CD4-positive, alpha-beta T cell treated with Interleukin-4 for 4 hours (primary cell): ENCODE results near the gene ZNF35.
"Not testable (repeated sequence)": the region's sequence is repeated elsewhere in the genome, so short reads cannot be mapped to it uniquely, and the experiment has no call there.

Experiments
- DNase-seq: peaks from one replicate; pipeline ENCODE4 v3.0.0-alpha.2; 2020

Gene ZNF35

DNA sequence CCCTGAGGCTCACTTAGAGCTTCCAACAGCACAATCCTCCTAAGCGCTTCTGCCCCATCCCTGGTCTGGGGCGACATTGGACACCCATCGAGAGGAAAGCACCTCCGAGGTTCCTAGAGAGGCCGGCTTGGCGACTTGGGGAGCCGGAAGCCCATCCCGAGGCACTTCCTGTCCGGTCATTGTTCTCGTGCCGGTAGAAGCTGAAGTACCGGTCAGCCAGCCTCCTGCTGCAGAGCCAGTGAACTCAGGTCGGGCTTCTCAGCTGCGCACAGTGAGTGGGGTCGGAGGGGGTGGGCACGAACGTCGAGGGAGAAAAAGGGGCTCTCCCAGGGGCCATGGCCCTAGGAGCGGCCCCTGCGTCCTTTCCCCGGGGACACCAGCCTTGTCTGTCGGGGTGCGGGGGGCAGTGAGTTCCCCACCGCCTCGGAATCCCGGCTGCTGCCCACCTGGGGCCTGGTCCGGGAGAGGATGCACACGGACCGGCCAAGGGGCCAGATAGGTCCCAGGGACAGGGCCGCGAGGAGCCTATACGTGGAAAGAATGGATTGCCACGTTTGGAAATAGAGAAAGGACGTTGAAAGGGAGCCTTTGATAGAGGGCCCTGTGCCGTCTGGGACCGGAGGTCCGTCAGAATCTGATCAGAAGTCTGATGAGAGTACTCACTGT lies at the start of gene ZNF35:
Gene ZNF35 (plus strand): TSS at position 169 of the 666 bp plus-strand sequence. CDS start 2,336 bp downstream, outside the sequence.
- DNase-seq, result peak; percentile 26

DNA sequence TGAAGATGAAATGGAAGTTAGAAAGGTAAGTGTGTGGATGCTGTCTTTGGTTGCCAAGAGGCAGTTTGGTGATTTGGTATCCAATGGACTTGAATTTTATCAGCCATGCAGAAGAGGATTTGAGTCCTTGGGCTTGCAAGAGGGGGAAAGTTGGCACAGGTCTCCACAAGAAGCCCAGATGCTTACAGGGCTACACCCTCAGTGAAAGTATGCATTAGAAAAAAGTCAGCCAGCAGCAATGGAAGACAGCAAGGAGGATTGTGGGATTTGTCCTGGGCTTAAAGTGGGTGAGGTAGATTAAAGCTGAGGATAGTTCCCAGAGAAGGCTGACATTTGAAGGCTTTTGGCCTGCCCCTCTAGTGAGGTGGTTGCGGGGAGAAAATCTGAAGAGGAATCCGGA lies 46.8 kb upstream of the ZNF35 start:
- DNase-seq, result no peak

DNA sequence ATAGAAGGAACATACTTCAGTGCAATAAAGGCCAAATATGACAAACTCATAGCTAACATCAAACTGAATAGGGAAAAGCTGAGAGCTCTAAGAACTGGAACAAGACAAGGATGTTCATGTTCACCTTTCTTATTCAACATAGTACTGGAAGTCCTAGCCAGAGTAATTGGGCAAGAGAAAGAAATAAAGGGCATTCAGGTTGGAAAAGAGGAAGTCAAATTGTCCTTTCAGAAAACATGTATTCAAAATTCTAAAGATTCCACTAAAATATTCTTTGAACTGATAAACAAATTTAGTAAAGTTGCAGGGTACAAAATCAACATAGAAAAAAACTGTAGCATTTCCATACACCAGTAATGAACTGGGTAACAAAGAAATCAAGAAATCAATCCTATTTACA lies 35.9 kb upstream of the ZNF35 start:
- DNase-seq, result no peak

DNA sequence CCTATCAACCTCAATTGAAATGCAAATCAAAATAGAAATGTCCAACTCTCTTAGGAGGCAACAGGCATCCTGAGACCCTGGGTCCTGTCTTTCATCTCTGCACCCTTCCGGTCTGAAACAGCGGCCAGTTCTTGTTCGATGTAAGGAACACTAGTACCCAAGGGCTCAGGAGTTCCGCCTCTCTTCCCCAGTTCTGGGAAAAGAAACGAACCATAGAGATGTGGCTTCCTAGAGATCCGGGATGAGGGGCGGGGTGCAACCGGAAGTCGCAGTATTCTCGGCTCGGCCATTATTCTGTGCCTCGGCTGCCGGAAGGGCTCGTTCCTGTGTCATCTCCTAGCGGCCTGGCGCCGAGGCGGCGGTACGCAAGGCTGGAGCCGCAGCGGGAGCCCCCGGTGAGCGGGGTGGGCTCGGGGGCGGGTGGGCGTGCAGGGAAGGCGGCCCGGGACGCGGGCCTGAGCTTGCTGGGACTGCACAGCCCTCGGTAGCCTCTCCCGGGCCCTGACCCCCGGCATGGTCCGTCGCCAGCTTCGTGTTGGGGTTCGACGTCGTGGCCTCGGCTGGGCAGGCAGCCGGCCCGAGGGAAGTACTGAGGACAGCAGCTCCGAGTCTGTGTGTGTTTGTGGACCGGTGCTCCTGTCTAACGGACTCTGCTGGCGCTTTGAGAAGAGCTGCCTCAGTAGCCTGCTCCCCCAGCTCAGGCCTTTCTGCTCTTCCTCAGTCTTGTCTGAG lies 23.6 kb upstream of the ZNF35 start, which contains the start of gene ZNF197:
Gene ZNF197 (plus strand): TSS at position 288 of the 732 bp plus-strand sequence. CDS start 4,119 bp downstream, outside the sequence.
- DNase-seq, result peak; percentile 61

DNA sequence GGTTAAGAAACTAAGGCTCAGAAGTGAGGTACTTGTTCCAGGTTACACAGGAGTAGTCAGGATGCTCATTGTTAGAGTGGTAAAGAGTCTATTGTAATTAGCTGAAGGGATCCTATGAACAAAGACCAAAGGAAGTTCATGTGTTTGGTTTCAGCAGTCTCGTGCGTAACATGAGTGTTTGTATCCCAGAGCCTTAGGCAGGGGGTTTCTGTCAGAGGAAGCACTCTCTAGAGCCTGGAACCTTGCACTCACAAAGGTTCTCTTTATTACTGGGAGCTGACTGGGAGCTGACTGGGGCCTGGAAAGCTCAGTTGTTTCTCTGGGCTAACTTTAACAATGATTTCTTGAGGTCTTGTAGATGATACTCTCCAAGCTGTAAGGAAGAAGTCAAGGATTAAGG lies 19.8 kb upstream of the ZNF35 start:
- DNase-seq, result no peak

DNA sequence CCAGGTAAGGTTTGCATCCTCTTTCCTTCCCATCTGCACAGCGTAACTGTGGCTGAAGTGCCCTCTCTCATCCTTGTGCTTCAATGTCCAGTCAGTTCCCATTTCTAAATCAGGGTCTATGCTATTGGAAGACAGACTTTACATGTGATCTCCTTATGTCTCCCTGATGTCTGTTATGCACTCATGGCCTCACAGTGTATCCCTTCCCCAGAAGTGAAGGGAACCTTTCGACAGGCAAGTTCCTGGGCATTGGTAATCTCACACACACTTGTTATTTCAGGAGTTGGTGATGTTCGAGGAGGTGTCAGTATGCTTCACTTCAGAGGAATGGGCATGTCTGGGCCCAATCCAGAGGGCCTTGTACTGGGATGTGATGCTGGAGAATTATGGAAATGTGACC lies 16.3 kb upstream of the ZNF35 start:
- no peak for DNase-seq

DNA sequence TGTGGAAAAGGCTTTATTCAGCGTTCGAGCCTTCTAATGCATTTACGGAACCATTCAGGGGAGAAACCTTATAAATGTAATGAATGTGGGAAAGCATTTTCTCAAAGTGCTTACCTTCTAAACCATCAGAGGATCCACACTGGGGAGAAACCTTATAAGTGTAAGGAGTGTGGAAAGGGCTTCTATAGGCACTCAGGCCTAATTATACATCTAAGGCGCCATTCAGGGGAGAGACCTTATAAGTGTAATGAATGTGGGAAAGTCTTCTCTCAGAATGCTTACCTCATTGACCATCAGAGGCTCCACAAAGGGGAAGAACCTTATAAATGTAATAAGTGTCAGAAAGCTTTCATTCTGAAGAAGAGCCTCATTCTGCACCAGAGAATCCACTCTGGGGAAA lies 6.2 kb upstream of the ZNF35 start:
- DNase-seq, result no peak

DNA sequence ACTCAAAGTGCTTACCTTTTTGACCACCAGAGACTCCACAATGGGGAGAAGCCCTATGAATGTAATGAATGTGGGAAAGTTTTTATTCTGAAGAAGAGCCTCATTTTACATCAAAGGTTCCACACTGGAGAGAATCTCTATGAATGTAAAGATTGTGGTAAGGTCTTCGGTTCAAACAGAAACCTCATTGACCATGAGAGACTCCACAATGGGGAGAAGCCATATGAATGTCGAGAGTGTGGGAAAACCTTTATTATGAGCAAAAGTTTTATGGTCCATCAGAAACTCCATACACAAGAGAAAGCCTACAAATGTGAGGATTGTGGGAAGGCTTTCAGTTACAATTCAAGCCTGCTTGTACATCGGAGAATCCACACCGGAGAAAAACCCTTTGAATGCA lies 5.5 kb upstream of the ZNF35 start:
- no peak for DNase-seq

DNA sequence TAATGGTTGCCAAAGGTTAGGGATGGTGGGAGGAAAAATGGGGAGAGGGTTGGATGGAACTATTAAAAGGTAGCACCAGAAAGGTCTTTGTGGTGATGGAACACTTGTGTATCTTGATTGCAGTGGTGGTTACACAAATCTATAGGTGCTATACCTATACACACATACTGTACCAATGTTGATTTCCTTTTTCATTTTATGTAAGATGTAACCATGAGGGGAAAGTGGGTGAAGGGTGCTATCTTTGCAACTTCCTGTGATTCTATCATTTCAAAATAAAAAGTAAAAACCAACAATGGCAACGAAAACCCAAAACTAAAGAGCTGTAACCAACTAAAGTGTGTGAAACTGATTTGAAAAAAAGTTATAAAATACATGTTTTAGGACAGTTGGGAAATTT lies 761 bp upstream of the ZNF35 start:
- no peak for DNase-seq

DNA sequence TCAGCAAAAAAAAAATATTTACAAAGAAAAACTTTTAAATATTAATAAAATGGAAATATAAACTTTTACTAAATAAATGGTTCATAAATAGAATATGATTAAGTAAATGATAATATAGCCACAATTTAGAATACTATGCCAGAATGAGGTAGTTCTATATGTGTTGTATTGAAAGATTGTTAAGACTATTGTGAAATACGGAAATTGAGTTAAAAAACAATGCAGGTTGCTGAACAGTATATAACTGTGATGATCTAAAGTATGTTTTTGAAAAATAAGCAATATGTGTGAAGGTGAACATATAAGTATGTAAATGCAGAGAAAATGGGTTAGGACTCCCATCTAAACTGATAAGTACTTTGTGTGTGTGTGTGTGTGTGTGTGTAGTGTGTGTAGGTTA lies 1.2 kb downstream of the ZNF35 start:
- DNase-seq, result no peak

DNA sequence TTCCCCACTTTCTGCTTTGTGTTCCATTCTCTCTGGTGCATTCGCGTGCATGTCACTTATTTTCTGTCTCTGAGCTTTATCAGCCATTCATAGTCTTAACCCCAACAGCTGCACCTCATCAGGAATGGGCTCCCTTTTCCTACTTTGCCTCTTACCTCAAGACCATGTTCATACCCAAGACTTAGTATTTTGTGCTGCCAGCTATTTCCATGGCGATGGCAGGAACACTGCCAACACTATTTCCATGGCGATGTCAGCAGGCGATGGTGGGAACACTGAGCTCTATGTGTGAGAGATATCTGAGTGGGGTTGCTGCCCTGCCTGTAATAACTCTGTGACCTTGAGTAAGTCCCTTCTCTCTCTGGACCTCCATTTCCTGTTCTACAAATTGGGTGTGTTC lies 5.5 kb downstream of the ZNF35 start:
- no peak for DNase-seq

DNA sequence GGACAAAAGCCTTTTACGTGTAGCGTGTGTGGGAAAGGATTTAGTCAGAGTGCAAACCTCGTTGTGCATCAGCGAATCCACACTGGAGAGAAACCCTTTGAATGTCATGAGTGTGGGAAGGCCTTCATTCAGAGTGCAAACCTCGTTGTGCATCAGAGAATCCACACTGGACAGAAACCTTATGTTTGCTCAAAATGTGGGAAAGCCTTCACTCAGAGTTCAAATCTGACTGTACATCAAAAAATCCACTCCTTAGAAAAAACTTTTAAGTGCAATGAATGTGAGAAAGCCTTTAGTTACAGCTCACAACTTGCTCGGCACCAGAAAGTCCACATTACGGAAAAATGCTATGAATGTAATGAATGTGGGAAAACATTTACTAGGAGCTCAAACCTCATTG lies 10.5 kb downstream of the ZNF35 start:
- no peak for DNase-seq

DNA sequence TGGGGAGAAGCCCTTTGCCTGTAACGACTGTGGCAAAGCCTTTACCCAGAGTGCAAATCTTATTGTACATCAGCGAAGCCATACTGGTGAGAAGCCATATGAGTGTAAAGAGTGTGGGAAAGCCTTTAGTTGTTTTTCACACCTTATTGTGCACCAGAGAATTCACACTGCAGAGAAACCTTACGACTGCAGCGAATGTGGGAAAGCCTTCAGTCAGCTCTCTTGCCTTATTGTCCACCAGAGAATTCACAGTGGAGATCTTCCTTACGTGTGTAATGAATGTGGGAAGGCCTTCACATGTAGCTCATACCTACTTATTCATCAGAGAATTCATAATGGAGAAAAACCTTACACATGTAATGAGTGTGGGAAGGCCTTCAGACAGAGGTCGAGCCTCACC lies 10.9 kb downstream of the ZNF35 start:
- no peak for DNase-seq

DNA sequence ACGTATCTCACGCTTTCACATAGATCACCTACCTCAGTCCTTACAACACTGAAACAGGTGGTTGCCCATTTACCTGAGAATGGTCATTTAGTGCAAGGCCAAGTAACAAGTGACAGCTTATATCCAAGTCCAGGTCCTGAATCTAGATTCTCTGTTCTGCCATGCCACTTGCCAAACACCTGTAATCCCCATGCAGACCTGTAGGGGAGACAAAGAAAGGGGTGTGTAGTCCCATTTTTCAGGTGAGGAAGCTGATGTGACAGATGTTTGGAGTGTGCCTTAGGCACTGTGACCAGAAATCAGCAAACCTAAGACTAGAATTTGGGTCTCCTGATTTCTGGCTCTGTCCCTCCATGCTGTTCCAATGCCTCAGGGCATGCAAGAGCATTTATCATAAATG lies 12.7 kb downstream of the ZNF35 start:
- no peak for DNase-seq

DNA sequence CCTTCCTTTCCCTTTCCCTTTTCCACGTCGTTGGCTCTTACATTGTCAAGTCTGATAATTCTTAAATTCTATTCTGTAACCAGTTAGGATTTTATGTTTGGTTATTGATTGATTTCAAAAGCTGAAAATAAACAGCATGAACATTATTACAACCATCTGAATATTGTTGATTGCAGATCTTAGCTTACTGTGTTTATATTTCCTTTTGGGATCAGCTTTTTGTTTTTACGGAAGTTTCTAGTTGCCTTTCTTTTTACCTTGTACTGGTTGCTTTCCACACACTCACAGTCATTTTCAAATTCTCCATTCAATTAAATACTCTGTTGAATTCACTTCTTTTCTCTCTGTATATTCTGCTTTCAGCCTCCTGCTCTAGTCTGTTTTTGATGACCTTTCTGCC lies 16.6 kb downstream of the ZNF35 start:
- DNase-seq, result no peak

DNA sequence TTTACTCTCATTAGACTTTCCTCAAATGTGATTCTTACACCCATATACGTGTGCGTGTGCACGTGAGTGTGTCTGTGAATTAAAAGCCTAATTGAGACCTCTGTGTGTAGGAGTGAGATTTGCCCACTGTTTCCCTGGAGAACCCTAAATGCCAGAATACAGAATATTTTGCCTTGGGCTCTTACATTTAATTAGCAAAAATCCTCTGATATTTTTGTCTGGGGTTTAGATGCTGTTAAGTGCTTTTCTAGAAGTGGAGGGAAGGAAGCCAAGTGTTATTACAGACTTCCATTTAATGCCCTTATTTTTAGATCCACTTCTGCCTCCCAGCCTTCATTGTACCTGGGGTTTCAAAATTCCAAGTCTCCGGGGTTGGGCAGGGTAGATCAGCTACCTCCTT lies 17.8 kb downstream of the ZNF35 start:
- no peak for DNase-seq

DNA sequence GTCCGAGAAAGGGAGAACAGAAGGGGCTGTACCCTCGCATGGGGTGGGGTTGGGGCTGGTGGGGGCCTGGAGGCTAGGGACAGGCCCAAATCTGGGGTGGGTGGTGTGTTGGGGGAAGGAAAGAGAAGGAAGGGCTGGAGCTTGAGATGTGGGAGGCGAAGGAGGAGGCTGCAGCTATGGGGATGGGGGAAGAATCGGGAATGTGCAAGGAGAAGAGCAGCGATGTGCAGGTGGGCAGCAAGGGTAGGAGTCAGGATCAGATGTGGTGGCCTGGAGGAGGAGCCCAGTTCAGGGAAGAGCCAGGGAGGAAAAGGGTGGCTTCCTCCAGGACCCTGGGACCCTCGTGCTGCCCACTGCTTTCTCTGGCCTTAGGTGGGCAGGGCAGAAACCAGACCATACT lies 21.2 kb downstream of the ZNF35 start:
- DNase-seq, result no peak

DNA sequence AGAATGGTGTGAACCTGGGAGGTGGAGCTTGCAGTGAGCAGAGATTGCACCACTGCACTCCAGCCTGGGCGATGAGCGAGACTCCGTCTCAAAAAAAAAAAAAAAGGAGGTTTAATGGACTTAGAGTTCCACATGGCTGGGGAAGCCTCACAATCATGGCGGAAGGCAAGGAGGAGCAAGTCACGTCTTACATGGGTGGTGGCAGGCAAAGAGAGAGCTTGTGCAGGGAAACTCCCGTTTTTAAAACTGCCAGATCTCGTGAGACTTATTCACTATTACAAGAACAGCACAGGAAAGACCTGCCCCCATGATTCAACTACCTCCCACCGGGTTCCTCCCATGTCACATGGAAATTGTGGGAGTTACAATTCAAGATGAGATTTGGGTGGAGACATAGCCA lies 24.9 kb downstream of the ZNF35 start:
- DNase-seq, result not testable (repeated sequence)

DNA sequence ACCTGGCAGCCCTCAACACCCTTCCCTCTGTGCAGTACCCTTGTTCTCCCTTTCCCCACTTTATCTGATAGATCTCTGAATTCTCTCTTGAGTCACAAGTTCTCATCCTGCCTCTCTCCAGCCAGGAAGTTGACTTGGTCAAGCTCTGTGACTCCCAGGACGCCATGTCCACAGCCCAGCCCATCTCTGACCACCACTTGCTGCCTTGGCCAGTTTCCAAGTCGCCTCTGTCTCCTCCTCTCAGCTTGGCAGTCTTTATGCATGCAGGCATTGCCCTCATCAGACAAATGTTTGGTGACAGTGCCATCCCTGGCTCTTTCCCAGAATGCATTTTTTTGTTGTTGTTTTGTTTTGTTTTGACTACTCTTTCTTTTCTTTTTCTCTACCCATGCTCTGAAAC lies 25.7 kb downstream of the ZNF35 start:
- no peak for DNase-seq

DNA sequence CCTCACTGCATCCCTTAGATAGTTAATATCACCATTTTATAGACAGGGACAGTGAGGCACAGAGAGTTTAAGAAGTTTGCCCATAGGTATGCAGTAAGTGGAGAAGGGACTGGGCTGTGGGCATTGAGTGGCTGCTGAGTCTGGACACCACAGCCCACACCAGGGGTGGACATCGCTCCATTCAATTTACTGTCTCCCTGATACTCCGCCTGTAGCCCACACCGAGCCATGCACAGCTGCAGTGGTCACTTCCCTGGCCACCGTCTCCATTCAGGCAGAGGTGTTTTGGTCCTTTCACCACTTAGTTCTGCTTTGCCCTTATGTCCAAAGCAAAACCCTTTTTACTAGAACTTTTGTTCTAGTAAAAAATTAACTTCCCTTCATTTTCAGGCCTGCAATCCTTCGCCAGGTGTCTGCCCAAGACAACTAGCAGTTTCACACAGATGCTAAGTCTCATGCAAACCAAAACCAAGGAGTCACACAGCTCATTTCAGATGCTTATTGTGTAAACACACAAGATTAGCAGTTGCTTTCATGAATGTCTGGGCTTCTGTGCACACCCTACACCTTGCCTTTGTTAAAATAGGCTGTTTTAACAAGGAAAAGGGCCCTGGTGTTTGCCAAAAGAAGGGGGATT lies 30.1 kb downstream of the ZNF35 start:
- DNase-seq, result no peak

DNA sequence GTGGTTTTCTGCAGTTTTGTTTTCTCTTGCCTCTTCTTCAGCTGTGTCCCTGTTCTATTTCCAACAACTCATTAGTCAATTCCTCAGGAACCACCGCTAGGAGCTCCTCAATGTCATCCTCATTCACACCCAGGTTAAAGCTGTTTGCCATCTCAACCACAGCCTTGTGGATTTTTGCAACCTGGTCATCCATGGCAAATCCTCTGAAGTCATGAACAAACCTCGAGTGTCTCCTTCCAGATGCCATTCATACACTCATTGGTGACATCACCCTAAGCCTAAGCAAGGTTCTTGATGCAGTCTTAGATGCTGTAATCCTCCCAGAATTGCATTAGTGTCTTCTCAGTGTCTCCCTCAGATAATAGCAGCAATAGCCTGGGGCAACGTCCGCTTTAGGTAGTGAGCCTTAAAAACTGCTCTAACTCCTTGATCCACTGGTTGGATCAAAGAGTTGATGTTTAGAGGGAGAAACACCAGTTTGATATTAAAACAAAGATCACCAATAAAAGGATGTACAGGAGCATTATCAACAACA lies 32.5 kb downstream of the ZNF35 start:
- no peak for DNase-seq

DNA sequence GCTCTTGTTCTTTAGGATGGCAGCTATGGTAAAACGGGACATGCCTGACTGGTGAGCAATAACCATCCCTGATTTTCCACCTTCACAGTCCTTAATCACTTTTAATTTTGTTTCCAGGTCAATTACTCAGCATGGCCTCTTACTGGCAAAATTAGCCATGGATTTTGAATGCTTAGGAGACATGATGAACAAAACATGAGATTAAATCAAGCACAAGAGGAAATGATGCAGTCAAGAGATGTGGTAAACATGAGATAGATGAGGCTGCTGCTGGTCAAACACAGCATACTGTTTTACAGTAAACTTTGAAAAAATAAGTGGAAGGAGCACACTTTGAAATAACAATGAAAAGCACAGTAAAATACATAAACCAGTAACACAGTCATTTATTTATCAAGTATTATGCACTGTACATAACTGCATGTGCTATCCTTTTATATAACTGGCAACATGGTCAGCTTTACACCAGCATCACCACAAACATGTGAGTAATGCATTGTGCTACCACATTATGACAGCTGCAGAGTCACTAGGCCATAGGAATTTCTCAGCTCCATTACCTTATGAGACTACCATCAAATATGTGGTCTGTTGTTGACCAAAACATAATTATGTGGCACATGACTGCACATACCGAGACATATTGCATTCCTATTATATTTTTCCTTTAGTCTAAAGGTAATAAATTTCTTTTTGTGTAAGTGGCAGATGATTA lies 33.8 kb downstream of the ZNF35 start:
- DNase-seq, result no peak

DNA sequence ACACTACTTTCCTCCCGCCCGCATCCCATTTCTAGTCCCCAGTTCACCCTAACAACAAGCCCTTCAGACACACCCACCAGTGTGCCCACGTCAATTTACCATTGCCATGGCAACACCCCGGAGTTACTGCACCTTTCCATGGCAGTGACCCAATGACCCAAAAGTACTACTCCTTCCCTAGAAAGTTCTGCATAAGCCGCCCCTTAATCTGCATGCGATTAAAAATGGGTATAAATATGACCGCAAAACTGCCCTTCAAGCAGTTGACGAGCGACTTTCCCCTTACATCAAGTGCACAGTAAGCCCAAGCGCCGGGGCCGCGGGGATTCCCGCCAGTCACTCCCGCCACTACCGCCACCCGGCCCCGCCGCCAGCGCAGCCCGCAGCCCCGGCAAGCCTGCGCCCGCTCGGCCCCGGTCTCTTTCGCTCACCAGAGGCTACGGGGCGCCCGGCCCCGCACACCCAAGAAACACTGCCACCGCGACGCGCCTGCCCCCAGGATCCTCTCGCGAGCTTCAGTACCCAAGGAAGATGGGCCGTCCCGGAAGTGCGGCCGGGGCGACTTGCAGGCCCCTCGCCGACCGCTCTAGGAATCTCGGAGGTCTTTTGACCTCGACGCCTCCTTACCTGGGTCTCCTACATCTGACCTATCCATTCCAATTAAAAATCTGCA lies 36.7 kb downstream of the ZNF35 start:
- DNase-seq, result peak; percentile 47
